Trophoblast cell (in vitro differentiated cells and primary cell): ENCODE measurements around the gene THOC5.

Experiments
- DNase-seq, 2 donors: peaks; one replicate each; pipeline ENCODE4 v3.0.0-alpha.2; 2016
- H2AFZ ChIP-seq: 2 replicates; pipeline ENCODE4 v1.6.1; 2013; ENCODE audit warnings: low read length, moderate library complexity, mild to moderate bottlenecking; ENCODE audit not compliant: insufficient read depth, poor library complexity
- H2AK5ac ChIP-seq: 2 replicates; pipeline ENCODE4 v1.6.1; 2013; ENCODE audit warnings: mild to moderate bottlenecking, low read length
- H2BK120ac ChIP-seq: 2 replicates; pipeline ENCODE4 v1.6.1; 2013; ENCODE audit warnings: low read length, mild to moderate bottlenecking, moderate library complexity; ENCODE audit not compliant: insufficient read depth, poor library complexity
- H2BK12ac ChIP-seq: 2 replicates; pipeline ENCODE4 v1.6.1; 2013; ENCODE audit warnings: mild to moderate bottlenecking, low read length, moderate library complexity
- H2BK5ac ChIP-seq: 2 replicates; pipeline ENCODE4 v1.6.1; 2013; ENCODE audit warnings: low read length, low read depth, moderate library complexity, mild to moderate bottlenecking; ENCODE audit not compliant: poor library complexity
- H3K14ac ChIP-seq: 2 replicates; pipeline ENCODE4 v1.6.1; 2013; ENCODE audit warnings: mild to moderate bottlenecking, low read length
- H3K18ac ChIP-seq: 2 replicates; pipeline ENCODE4 v1.6.1; 2013; ENCODE audit warnings: mild to moderate bottlenecking, low read length
- H3K23ac ChIP-seq: 2 replicates; pipeline ENCODE4 v1.6.1; 2013; ENCODE audit warnings: low read length
- H3K27ac ChIP-seq: 2 replicates; pipeline ENCODE4 v1.5.1; 2013; ENCODE audit warnings: low read depth, mild to moderate bottlenecking, inconsistent platforms, low read length, moderate library complexity
- H3K27me3 ChIP-seq: 2 replicates; pipeline ENCODE4 v1.6.1; 2013; ENCODE audit warnings: inconsistent platforms, mild to moderate bottlenecking, low read length, moderate library complexity; ENCODE audit not compliant: insufficient read depth
- H3K36me3 ChIP-seq, 2 experiments: 1 replicate in 1 of 2; 2 replicates in 1 of 2; pipeline ENCODE4 v1.6.1; 2013; ENCODE audit warnings: low read length in 2 of 2, mild to moderate bottlenecking in 2 of 2, moderate library complexity in 1 of 2; ENCODE audit not compliant: insufficient read depth in 2 of 2, control insufficient read depth in 1 of 2
- H3K4ac ChIP-seq: 2 replicates; pipeline ENCODE4 v1.6.1; 2013; ENCODE audit warnings: low read depth, mild to moderate bottlenecking, low read length, moderate library complexity
- H3K4me1 ChIP-seq, 2 experiments: 1 replicate in 1 of 2; 2 replicates in 1 of 2; pipeline ENCODE4 v1.6.1; 2013; ENCODE audit warnings: low read length in 2 of 2, mild to moderate bottlenecking in 2 of 2, moderate library complexity in 1 of 2; ENCODE audit not compliant: insufficient read depth in 2 of 2, control insufficient read depth in 1 of 2
- H3K4me2 ChIP-seq: 2 replicates; pipeline ENCODE4 v1.6.1; 2013; ENCODE audit warnings: inconsistent platforms, mild to moderate bottlenecking, low read length, moderate library complexity
- H3K4me3 ChIP-seq: 2 replicates; pipeline ENCODE4 v1.5.1; 2013; ENCODE audit warnings: mild to moderate bottlenecking, low read depth, low read length, inconsistent platforms
- H3K79me1 ChIP-seq: one replicate; pipeline ENCODE4 v1.6.1; 2013; ENCODE audit warnings: low read length
- H3K79me2 ChIP-seq: 2 replicates; pipeline ENCODE4 v1.6.1; 2013; ENCODE audit warnings: low read length, mild to moderate bottlenecking; ENCODE audit not compliant: control insufficient read depth, insufficient read depth, poor library complexity
- H3K9ac ChIP-seq: 2 replicates; pipeline ENCODE4 v1.6.1; 2013; ENCODE audit warnings: mild to moderate bottlenecking, low read length
- H3K9me3 ChIP-seq: 2 replicates; pipeline ENCODE4 v1.6.1; 2013; ENCODE audit warnings: low read depth, mild to moderate bottlenecking, control low read depth, inconsistent platforms, low read length; ENCODE audit not compliant: insufficient read depth
- H4K12ac ChIP-seq: 2 replicates; pipeline ENCODE4 v1.6.1; 2013; ENCODE audit warnings: low read depth, mild to moderate bottlenecking, low read length, moderate library complexity
- H4K8ac ChIP-seq: 2 replicates; pipeline ENCODE4 v1.6.1; 2013; ENCODE audit warnings: low read depth, mild to moderate bottlenecking, low read length, moderate library complexity
- H4K91ac ChIP-seq: one replicate; pipeline ENCODE4 v1.6.1; 2013; ENCODE audit warnings: low read depth, mild to moderate bottlenecking, low read length, moderate library complexity
- WGBS: extraction: QIAGEN DNeasy Blood & Tissue Kit; methylation state at CpG from one replicate; pipeline ENCODE4 v1.1.7; 2013; ENCODE audit warnings: missing lambda C conversion rate; ENCODE audit not compliant: insufficient read length, insufficient coverage; ENCODE audit errors: extremely low coverage; 5-methylcytosine and 5-hydroxymethylcytosine counted together

The THOC5 gene

DNA sequence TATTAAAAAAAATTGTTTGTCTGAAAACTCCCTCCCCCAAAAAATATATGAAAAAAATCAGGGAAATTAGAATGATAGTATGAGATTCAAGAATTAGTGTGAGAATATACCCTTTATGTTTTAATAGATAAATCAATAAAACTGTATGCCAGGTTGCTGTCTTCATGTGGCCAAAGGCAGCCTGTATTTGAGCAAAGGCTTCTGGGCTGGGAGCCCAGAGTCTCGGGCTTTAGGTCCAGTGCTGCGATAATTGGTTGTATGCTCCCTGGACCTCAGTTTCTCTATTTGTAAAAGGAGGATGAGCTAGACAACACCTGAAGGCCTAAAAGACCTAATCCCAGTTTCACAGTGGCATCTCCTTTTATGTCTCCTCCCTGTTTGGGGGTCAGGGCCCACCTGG lies 29.8 kb downstream of the THOC5 start:
- no peak overlapping the region for H2AK5ac ChIP-seq
- H3K4me2 ChIP-seq: no peak overlapping the region
- H2BK120ac ChIP-seq: no peak overlapping the region
- H3K18ac ChIP-seq: no peak overlapping the region
- H3K27me3 ChIP-seq: no peaks in the 10 kb centered on the region
- no peaks in the 10 kb centered on the region for H3K9me3 ChIP-seq
- H3K27ac ChIP-seq: no peak overlapping the region
- no peak overlapping the region for H2AFZ ChIP-seq
- no peaks in the 10 kb centered on the region for H3K79me2 ChIP-seq
- no peak overlapping the region for H4K8ac ChIP-seq
- peaks cover 46 to 60% of the 10 kb centered on the region in 2 experiments for H3K36me3 ChIP-seq
- H4K91ac ChIP-seq: no peak overlapping the region
- H3K4me1 ChIP-seq: no peaks in the 10 kb centered on the region
- no peak overlapping the region for H3K4me3 ChIP-seq
- no CpG with 5 or more reads among the region's 2 CpGs for WGBS
- H3K79me1 ChIP-seq: no peaks in the 10 kb centered on the region
- H3K23ac ChIP-seq: no peak overlapping the region
- no peak overlapping the region for H3K9ac ChIP-seq
- no peak overlapping the region for H2BK5ac ChIP-seq
- DNase-seq: no peak
- no peak overlapping the region for H2BK12ac ChIP-seq
- no peak overlapping the region for H3K4ac ChIP-seq
- no peak overlapping the region for H4K12ac ChIP-seq
- no peak overlapping the region for H3K14ac ChIP-seq

DNA sequence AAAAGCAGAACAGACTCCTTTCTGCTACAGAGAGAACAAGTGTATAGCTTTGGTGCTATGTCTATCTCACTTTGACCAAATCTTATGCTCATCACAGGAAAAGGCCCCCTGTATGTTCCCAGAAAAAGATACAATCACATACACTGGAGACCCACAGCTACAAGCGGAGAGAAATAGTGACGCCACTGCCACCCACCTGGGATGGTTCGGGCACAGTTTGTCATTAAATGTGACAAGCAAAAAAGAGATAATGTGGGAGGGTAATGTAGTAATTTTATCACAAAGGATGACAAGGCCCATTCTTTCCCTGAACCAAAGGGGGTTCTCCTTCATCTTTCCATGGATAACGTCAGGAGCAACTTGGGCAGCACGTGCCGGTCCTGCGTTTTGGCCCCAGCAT lies 32.0 kb downstream of the THOC5 start:
- Histone ChIP-seq H3K36me3 (peaks cover 57 to 68% of the 10 kb centered on the region in 2 experiments), H3K9me3 (no peaks in the 10 kb centered on the region), H3K4ac (no peak overlapping the region), H3K18ac (no peak overlapping the region), H4K91ac (no peak overlapping the region), H2BK12ac (no peak overlapping the region), H3K4me1 (no peaks in the 10 kb centered on the region), H3K79me2 (no peaks in the 10 kb centered on the region), H2AFZ (no peak overlapping the region), H2BK5ac (no peak overlapping the region), H3K23ac (no peak overlapping the region), H3K79me1 (no peaks in the 10 kb centered on the region), H3K14ac (no peak overlapping the region), H2AK5ac (no peak overlapping the region), H3K4me3 (no peak overlapping the region), H3K27ac (no peak overlapping the region), H3K27me3 (no peaks in the 10 kb centered on the region), H2BK120ac (no peak overlapping the region), H3K9ac (no peak overlapping the region), H4K12ac (no peak overlapping the region), H4K8ac (no peak overlapping the region), H3K4me2 (no peak overlapping the region)
- no CpG with 5 or more reads among the region's 7 CpGs for WGBS
- no peak for DNase-seq

DNA sequence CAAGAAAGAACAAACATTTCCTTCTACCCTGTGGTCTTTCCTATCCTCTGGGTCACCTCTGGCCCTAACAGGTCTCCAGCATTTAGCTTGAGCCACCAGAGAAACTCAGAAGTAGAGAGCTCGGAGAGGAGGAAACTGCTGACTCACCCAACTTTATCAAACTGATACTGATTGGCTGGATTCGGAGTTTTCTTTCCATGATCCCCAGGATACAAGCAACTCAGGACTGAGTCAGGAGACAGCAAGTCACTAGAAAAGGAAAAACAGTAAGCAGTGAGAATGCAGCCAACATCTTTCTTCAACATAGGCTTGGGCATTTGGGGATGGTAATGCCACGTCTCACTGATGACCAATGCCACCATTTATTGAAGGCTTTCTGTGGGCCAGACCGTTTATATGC lies 32.7 kb downstream of the THOC5 start:
- Histone ChIP-seq H3K9me3 (no peaks in the 10 kb centered on the region), H2AFZ (no peak overlapping the region), H3K27ac (no peak overlapping the region), H2BK120ac (no peak overlapping the region), H3K4me1 (no peaks in the 10 kb centered on the region), H3K79me1 (no peaks in the 10 kb centered on the region), H3K9ac (no peak overlapping the region), H4K8ac (no peak overlapping the region), H3K79me2 (no peaks in the 10 kb centered on the region), H2BK12ac (no peak overlapping the region), H4K12ac (no peak overlapping the region), H3K4me3 (no peak overlapping the region), H2BK5ac (no peak overlapping the region), H3K4ac (no peak overlapping the region), H3K4me2 (no peak overlapping the region), H3K14ac (no peak overlapping the region), H3K36me3 (peaks cover 62 to 70% of the 10 kb centered on the region in 2 experiments), H2AK5ac (no peak overlapping the region), H4K91ac (no peak overlapping the region), H3K23ac (no peak overlapping the region), H3K27me3 (no peaks in the 10 kb centered on the region), H3K18ac (no peak overlapping the region)
- no CpG with 5 or more reads among the region's 4 CpGs for WGBS
- DNase-seq: no peak

DNA sequence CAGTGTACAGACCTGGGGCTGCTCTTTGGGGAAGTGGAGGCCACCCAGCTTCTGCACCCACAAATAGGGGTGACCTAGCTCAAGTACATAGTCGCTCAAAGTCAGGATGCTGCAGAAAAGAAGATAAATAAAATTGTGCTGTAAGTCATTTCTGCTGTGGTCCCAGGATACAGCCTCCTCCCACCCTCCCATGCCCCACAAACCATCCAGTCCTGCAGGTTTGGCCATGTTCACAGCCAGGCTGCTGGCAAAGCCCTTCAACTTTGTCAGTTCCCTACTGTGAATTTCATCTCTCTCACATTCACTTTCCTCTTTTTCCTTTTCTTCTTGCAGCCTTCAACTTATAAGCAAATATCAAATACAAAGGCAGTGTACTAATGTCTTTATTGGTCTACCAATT lies 33.6 kb downstream of the THOC5 start:
- no CpG with 5 or more reads among the region's 1 CpG for WGBS

More for the DNA sequence above, 33.6 kb downstream of the THOC5 start:
- Histone ChIP-seq H2BK120ac (no peak overlapping the region), H3K9ac (no peak overlapping the region), H4K91ac (no peak overlapping the region), H3K14ac (no peak overlapping the region), H4K12ac (no peak overlapping the region), H3K4me3 (no peak overlapping the region), H3K18ac (no peak overlapping the region), H3K27me3 (no peaks in the 10 kb centered on the region), H3K79me2 (no peaks in the 10 kb centered on the region), H3K79me1 (no peaks in the 10 kb centered on the region), H2AFZ (no peak overlapping the region), H2AK5ac (no peak overlapping the region), H4K8ac (no peak overlapping the region), H2BK5ac (no peak overlapping the region), H3K4me1 (no peaks in the 10 kb centered on the region), H3K9me3 (no peaks in the 10 kb centered on the region), H3K27ac (no peak overlapping the region), H3K23ac (no peak overlapping the region), H2BK12ac (no peak overlapping the region), H3K4ac (no peak overlapping the region), H3K4me2 (no peak overlapping the region), H3K36me3 (peaks cover 62 to 69% of the 10 kb centered on the region in 2 experiments)
- DNase-seq: no peak
